SK-N-SH (cell line): ENCODE data around the gene NOX3. TPM values are rescaled to one million over a fixed set of nuclear protein-coding genes. Genes with fewer than 3 reads are reported as not detected.

Experiments used
- CTCF ChIA-PET: fragments of 300-600, 350-600 bp; formaldehyde crosslinking; extraction: SDS; loops from one replicate; lab custom pipeline; 2021; lab: Yijun Ruan, JAX
- POLR2A ChIA-PET: fragments of 350-600 bp; sonication (Branson Sonifier 250); formaldehyde crosslinking; extraction: SDS; loops from one replicate; lab custom pipeline; 2020; ENCODE audit warnings: antibody characterized with exemption, inconsistent platforms; lab: Yijun Ruan, JAX
- DNase-seq: peaks from one replicate; pipeline ENCODE4 v3.0.0; 2012
- H2AFZ ChIP-seq: fragments of 200-600 bp; sonication (generic); 2 replicates; pipeline ENCODE4 v1.8.1; 2016; ENCODE audit warnings: antibody characterized with exemption, mild to moderate bottlenecking, low read depth
- H3F3A ChIP-seq: fragments of 200-600 bp; sonication (generic); replicated peaks from 2 replicates; pipeline ENCODE3; 2016; ENCODE audit warnings: antibody characterized with exemption, mild to moderate bottlenecking; ENCODE audit not compliant: insufficient read depth
- H3K27ac ChIP-seq, 2 experiments: fragments of 200-500 bp in 1 of 2; fragments of 200-600 bp in 1 of 2; sonication (Bioruptor generic) in 1 of 2; sonication (generic), shearing (Covaris generic) in 1 of 2; 2 replicates each; pipeline versions ENCODE4 v1.5.1 to v1.6.1; 2014 to 2016; ENCODE audit warnings: low read depth in 2 of 2, inconsistent platforms in 1 of 2, low read length in 1 of 2, mild to moderate bottlenecking in 1 of 2, mixed read lengths in 1 of 2
- H3K27me3 ChIP-seq: fragments of 200-600 bp; sonication (generic), shearing (Covaris generic); 2 replicates; pipeline ENCODE4 v1.6.1; 2016; ENCODE audit warnings: mixed run types; ENCODE audit not compliant: insufficient read depth
- H3K36me3 ChIP-seq, 2 experiments: fragments of 200-500 bp in 1 of 2; fragments of 200-600 bp in 1 of 2; sonication (Bioruptor generic) in 1 of 2; sonication (generic) in 1 of 2; replicated peaks in 1 of 2; 2 replicates each; pipeline versions ENCODE3 to v1.5.1; 2014 to 2016; ENCODE audit warnings: low read length in 1 of 2, mild to moderate bottlenecking in 1 of 2; ENCODE audit not compliant: insufficient read depth in 2 of 2, control insufficient read depth in 1 of 2
- H3K4me1 ChIP-seq, 2 experiments: fragments of 200-500 bp in 1 of 2; fragments of 200-600 bp in 1 of 2; sonication (Bioruptor generic) in 1 of 2; sonication (generic), shearing (Covaris generic) in 1 of 2; 2 replicates each; pipeline versions ENCODE4 v1.5.1 to v1.6.1; 2014 to 2016; ENCODE audit warnings: low read depth in 1 of 2, low read length in 1 of 2, mixed run types in 1 of 2; ENCODE audit not compliant: insufficient read depth in 2 of 2, control insufficient read depth in 1 of 2
- H3K4me2 ChIP-seq: fragments of 200-600 bp; sonication (generic), shearing (Covaris generic); 2 replicates; pipeline ENCODE4 v1.6.1; 2017; ENCODE audit warnings: mixed run types
- H3K4me3 ChIP-seq, 2 experiments: fragments of 200-500 bp in 1 of 2; fragments of 200-600 bp in 1 of 2; sonication (Bioruptor generic) in 1 of 2; sonication (generic), shearing (Covaris generic) in 1 of 2; 2 replicates each; pipeline versions ENCODE4 v1.5.1 to v1.8.1; 2014 to 2016; ENCODE audit warnings: low read depth in 2 of 2, inconsistent platforms in 1 of 2, low read length in 1 of 2, mild to moderate bottlenecking in 1 of 2, mixed read lengths in 1 of 2, moderate library complexity in 1 of 2
- H3K79me2 ChIP-seq: fragments of 200-600 bp; sonication (generic); 2 replicates; pipeline ENCODE4 v1.8.1; 2017; ENCODE audit warnings: mild to moderate bottlenecking; ENCODE audit not compliant: insufficient read depth
- H3K9ac ChIP-seq: fragments of 200-600 bp; sonication (generic); 2 replicates; pipeline ENCODE4 v1.6.1; 2017; ENCODE audit warnings: mixed run types
- H3K9me2 ChIP-seq: fragments of 200-600 bp; sonication (generic); 2 replicates; pipeline ENCODE4 v1.6.1; 2017; ENCODE audit warnings: mixed run types
- H3K9me3 ChIP-seq: fragments of 200-600 bp; sonication (generic); 2 replicates; pipeline ENCODE4 v1.6.1; 2017; ENCODE audit warnings: mixed run types, mild to moderate bottlenecking, moderate library complexity
- H4K20me1 ChIP-seq: fragments of 200-600 bp; sonication (generic); 2 replicates; pipeline ENCODE4 v1.6.1; 2017; ENCODE audit warnings: mild to moderate bottlenecking, mixed run types; ENCODE audit not compliant: insufficient read depth
- CHD2 ChIP-seq: fragments of 150-350 bp; IDR thresholded peaks from 2 replicates; pipeline ENCODE4 v1.6.1; 2018; ENCODE audit warnings: low read length; ENCODE audit not compliant: partially characterized antibody
- ELF1 ChIP-seq: IDR thresholded peaks from 2 replicates; pipeline ENCODE4 v1.4.0; 2012
- EP300 ChIP-seq, 2 experiments: IDR thresholded peaks; 2 replicates each; pipeline versions ENCODE4 v1.4.0 to v1.6.1; 2012; ENCODE audit warnings: borderline replicate concordance in 1 of 2, low read depth in 1 of 2, low read length in 1 of 2
- FOSL2 ChIP-seq: IDR thresholded peaks from 2 replicates; pipeline ENCODE4 v1.4.0; 2012; ENCODE audit warnings: low read depth, mild to moderate bottlenecking, moderate library complexity, borderline replicate concordance
- FOXJ3 ChIP-seq: sonication (generic); formaldehyde crosslinking; IDR thresholded peaks from 2 replicates; pipeline ENCODE4 v1.5.1; 2020; ENCODE audit warnings: mild to moderate bottlenecking, missing genetic modification reagents
- FOXM1 ChIP-seq: IDR thresholded peaks from 2 replicates; pipeline ENCODE4 v1.4.0; 2012; ENCODE audit warnings: low read depth, mild to moderate bottlenecking
- GABPA ChIP-seq: IDR thresholded peaks from 2 replicates; pipeline ENCODE4 v1.4.0; 2012; ENCODE audit warnings: low read depth, mild to moderate bottlenecking
- GATA2 ChIP-seq: sonication (generic); formaldehyde crosslinking; IDR thresholded peaks from 2 replicates; pipeline ENCODE4 v1.5.0; 2020; ENCODE audit warnings: mild to moderate bottlenecking, missing genetic modification reagents
- JUND ChIP-seq: IDR thresholded peaks from 2 replicates; pipeline ENCODE4 v1.4.0; 2012
- MEF2A ChIP-seq: IDR thresholded peaks from 2 replicates; pipeline ENCODE4 v1.4.0; 2012; ENCODE audit warnings: low read depth, borderline replicate concordance
- MXI1 ChIP-seq: IDR thresholded peaks from 2 replicates; pipeline ENCODE4 v1.6.1; 2012; ENCODE audit warnings: mild to moderate bottlenecking, low read depth, low read length, improper control_type of control experiment
- NFIC ChIP-seq: IDR thresholded peaks from 2 replicates; pipeline ENCODE4 v1.4.0; 2012; ENCODE audit warnings: borderline replicate concordance
- PBX3 ChIP-seq: IDR thresholded peaks from 2 replicates; pipeline ENCODE4; 2012
- RAD21 ChIP-seq: IDR thresholded peaks from 2 replicates; pipeline ENCODE4 v1.6.1; 2012; ENCODE audit warnings: mild to moderate bottlenecking, low read length
- RCOR1 ChIP-seq: fragments of 150-350 bp; IDR thresholded peaks from 2 replicates; pipeline ENCODE4 v1.6.1; 2017; ENCODE audit warnings: antibody characterized with exemption, low read length
- REST ChIP-seq: IDR thresholded peaks from 2 replicates; pipeline ENCODE4 v1.6.1; 2012; ENCODE audit warnings: mild to moderate bottlenecking, low read depth, low read length, moderate library complexity
- RFX5 ChIP-seq: IDR thresholded peaks from 2 replicates; pipeline ENCODE4 v1.6.1; 2012; ENCODE audit warnings: mild to moderate bottlenecking, improper control_type of control experiment, low read length
- RXRA ChIP-seq: IDR thresholded peaks from 2 replicates; pipeline ENCODE4 v1.4.0; 2012; ENCODE audit warnings: low read depth, mild to moderate bottlenecking, borderline replicate concordance
- SMC3 ChIP-seq: IDR thresholded peaks from 2 replicates; pipeline ENCODE4 v1.6.1; 2012; ENCODE audit warnings: low read depth, low read length, improper control_type of control experiment
- TCF12 ChIP-seq: IDR thresholded peaks from 2 replicates; pipeline ENCODE4 v1.4.0; 2012
- USF1 ChIP-seq: IDR thresholded peaks from 2 replicates; pipeline ENCODE4 v1.4.0; 2012; ENCODE audit warnings: low read depth, borderline replicate concordance
- WGBS: methylation state at CpG from one replicate; pipeline ENCODE4 v1.1.6; 2017; ENCODE audit warnings: low lambda C conversion rate; 5-methylcytosine and 5-hydroxymethylcytosine counted together
- polyA plus RNA-seq, 3 experiments: library from polyadenylated mRNA; depleted of rRNA; stranded (reverse); fragments of >200 nt; gene quantifications; 2 replicates each; pipeline ENCODE4 v1.2.3, GENCODE V29; 2012
- TF ChIP-seq, protein P1 (sequence below): IDR thresholded peaks from 2 replicates; pipeline ENCODE4 v1.4.0; 2012; ENCODE audit warnings: low read depth

NOX3 gene
- polyA plus RNA-seq, 1 of the 3 experiments (the other 2 are of a cell fraction), result 0.02 TPM

DNA sequence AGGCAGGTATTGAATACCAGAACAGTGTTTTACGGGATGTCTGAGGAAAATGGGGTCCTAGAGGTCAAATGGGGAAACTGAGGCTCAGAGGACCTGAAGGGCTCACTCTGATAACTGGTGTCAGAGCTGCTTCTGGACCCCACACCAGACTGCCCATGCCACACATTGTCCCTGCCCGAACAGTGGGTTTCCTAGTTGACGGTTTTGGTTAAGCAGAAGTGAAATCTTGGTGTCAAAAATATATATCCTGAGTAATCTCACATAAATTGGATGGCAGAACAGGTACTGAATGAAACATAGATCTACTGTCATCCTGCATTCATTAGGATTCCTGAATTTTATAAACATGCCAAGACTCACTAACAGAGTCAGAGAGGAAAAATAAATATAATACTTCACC, 16.3 kb downstream of the NOX3 start:
- no peak for TF ChIP-seq RCOR1
- TF ChIP-seq RXRA, result no peak
- TF ChIP-seq CHD2, result no peak
- no peak for TF ChIP-seq GATA2 (CRISPR knock-in tag)
- no peak for TF ChIP-seq RFX5
- TF ChIP-seq FOXM1, result no peak
- TF ChIP-seq TCF12, result no peak
- TF ChIP-seq FOSL2, result no peak
- TF ChIP-seq, protein P1, sequence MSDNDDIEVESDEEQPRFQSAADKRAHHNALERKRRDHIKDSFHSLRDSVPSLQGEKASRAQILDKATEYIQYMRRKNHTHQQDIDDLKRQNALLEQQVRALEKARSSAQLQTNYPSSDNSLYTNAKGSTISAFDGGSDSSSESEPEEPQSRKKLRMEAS, result no peak
- no peak for TF ChIP-seq REST
- H3K79me2 ChIP-seq, result no peaks in the 10 kb centered on the region
- H3K4me2 ChIP-seq, result no peak overlapping the region
- no peak overlapping the region for H2AFZ ChIP-seq
- peaks cover 6% of the 10 kb centered on the region for H3F3A ChIP-seq
- no peak overlapping the region for H3K27ac ChIP-seq
- no peaks in the 10 kb centered on the region for H3K27me3 ChIP-seq
- no peaks in the 10 kb centered on the region for H3K9me3 ChIP-seq
- H3K4me1 ChIP-seq, result peaks cover 17 to 45% of the 10 kb centered on the region in 2 experiments; a peak in 3 of 4 replicates
- no peaks in the 10 kb centered on the region for H3K36me3 ChIP-seq
- no peak overlapping the region for H3K9ac ChIP-seq
- H3K9me2 ChIP-seq, result no peaks in the 10 kb centered on the region
- DNase-seq, result no peak
- 97% methylated on average over 3 of the region's 3 CpGs for WGBS
- ChIA-PET POLR2A (no interaction called here), CTCF (interaction anchor here (1.3 to 2.6 kb wide), 2 partner anchors 29 to 39 kb away, joined by 3 to 6 read pairs; no protein-coding TSS in a partner anchor)
- H3K4me3 ChIP-seq, result no peak overlapping the region
- H4K20me1 ChIP-seq, result no peaks in the 10 kb centered on the region

GRCh38 chr6:155436981-155437749, 18.5 kb downstream of the NOX3 start:
- Histone ChIP-seq H4K20me1 (no peaks in the 10 kb centered on the region), H3K4me3 (no peak overlapping the region), H3K79me2 (no peaks in the 10 kb centered on the region), H3K27ac (peak overlapping the region; percentile 31 to 79; a peak in 3 of 4 replicates), H2AFZ (no peak overlapping the region), H3K4me2 (no peak overlapping the region), H3K9me2 (no peaks in the 10 kb centered on the region), H3K9ac (no peak overlapping the region), H3K4me1 (peaks cover 13 to 37% of the 10 kb centered on the region in 2 experiments; a peak in 3 of 4 replicates), H3K36me3 (no peaks in the 10 kb centered on the region), H3F3A (no peaks in the 10 kb centered on the region), H3K9me3 (no peaks in the 10 kb centered on the region), H3K27me3 (no peaks in the 10 kb centered on the region)
- 60% methylated on average over 5 of the region's 5 CpGs for WGBS
- ChIA-PET POLR2A (interaction anchor here (2.6 kb wide), 1 partner anchor 12 kb away, joined by 8 read pairs; no protein-coding TSS in a partner anchor), CTCF (interaction anchor here (1.3 to 2.5 kb wide), 5 partner anchors 12 to 163 kb away, joined by 3 to 8 read pairs (median 5); no protein-coding TSS in a partner anchor)
- DNase-seq, result peak; percentile 70
- TF ChIP-seq RFX5 (peak; percentile 56; the same call in 1 of the 2 replicates), JUND (peak; percentile 45), USF1 (no peak), FOXJ3 (CRISPR knock-in tag) (0 out of 2 replicates have a peak, but pooled peaks have one; percentile 60), PBX3 (peak; percentile 74), ELF1 (no peak), MEF2A (no peak), EP300 (IDR thresholded peaks at IDR 0.05; ENCODE audit: borderline replicate concordance in 1 of 2, low read depth in 1 of 2, low read length in 1 of 2) (peak; percentile 71 to 93; a peak in 3 of 4 replicates), CHD2 (peak; percentile 88), RCOR1 (peak; percentile 81), GABPA (no peak), NFIC (peak; percentile 96), RAD21 (peak; percentile 53), MXI1 (peak; percentile 84), TCF12 (peak; percentile 78), SMC3 (peak; percentile 18; the same call in 1 of the 2 replicates), GATA2 (CRISPR knock-in tag) (peak; percentile 95)
